AG04450 (cell line): ENCODE data around the gene KCNF1. TPM values are rescaled to one million over a fixed set of nuclear protein-coding genes. Genes with fewer than 3 reads are reported as not detected.
"Not testable (repeated sequence)": the region's sequence is repeated elsewhere in the genome, so short reads cannot be mapped to it uniquely, and the experiment has no call there.

Experiments used
- CTCF ChIA-PET: fragments of 300-600, 350-600 bp; formaldehyde crosslinking; extraction: SDS; loops from one replicate; lab custom pipeline; 2022; ENCODE audit warnings: antibody characterized with exemption, inconsistent platforms; lab: Charles Lee
- POLR2A ChIA-PET: fragments of 350-600 bp; formaldehyde crosslinking; extraction: SDS; loops from one replicate; lab custom pipeline; 2021; ENCODE audit warnings: antibody characterized with exemption, inconsistent platforms; lab: Yijun Ruan, JAX
- DNase-seq: peaks from one replicate; pipeline ENCODE4 v3.0.0-alpha.2; 2011; ENCODE audit warnings: low read depth, low spot score
- H3K27ac ChIP-seq: one replicate; pipeline ENCODE4 v1.5.1; 2012; ENCODE audit warnings: low read depth, low read length, control low read depth
- H3K27me3 ChIP-seq: one replicate; pipeline ENCODE4 v1.6.0; 2012; ENCODE audit warnings: low read length; ENCODE audit not compliant: control insufficient read depth, insufficient read depth
- H3K4me3 ChIP-seq: 2 replicates; pipeline ENCODE4 v1.5.1; 2011; ENCODE audit warnings: mild to moderate bottlenecking, low read depth, low read length, control low read depth
- H3K9me3 ChIP-seq: 2 replicates; pipeline ENCODE4 v1.5.1; 2012; ENCODE audit warnings: low read length; ENCODE audit not compliant: control insufficient read depth, insufficient read depth
- polyA plus RNA-seq: library from polyadenylated mRNA; depleted of rRNA; stranded (reverse); fragments of >200 nt; gene quantifications from 2 replicates; pipeline ENCODE4 v1.2.3, GENCODE V29; 2011
- TF ChIP-seq, protein P1 (sequence below): IDR thresholded peaks from 2 replicates; pipeline ENCODE4 v1.5.1; 2011; ENCODE audit warnings: low read depth, low read length, control low read depth, inconsistent platforms

The KCNF1 gene
- polyA plus RNA-seq, 1 experiment, result 1.0 TPM

- ChIA-PET POLR2A (no interaction called here), CTCF (no interaction called here)
- Histone ChIP-seq H3K27ac (no peak overlapping the region), H3K9me3 (peaks cover 8% of the 10 kb centered on the region; the same call in 1 of the 2 replicates), H3K27me3 (no peaks in the 10 kb centered on the region), H3K4me3 (no peak overlapping the region)
- DNase-seq, result no peak
- TF ChIP-seq, protein P1, sequence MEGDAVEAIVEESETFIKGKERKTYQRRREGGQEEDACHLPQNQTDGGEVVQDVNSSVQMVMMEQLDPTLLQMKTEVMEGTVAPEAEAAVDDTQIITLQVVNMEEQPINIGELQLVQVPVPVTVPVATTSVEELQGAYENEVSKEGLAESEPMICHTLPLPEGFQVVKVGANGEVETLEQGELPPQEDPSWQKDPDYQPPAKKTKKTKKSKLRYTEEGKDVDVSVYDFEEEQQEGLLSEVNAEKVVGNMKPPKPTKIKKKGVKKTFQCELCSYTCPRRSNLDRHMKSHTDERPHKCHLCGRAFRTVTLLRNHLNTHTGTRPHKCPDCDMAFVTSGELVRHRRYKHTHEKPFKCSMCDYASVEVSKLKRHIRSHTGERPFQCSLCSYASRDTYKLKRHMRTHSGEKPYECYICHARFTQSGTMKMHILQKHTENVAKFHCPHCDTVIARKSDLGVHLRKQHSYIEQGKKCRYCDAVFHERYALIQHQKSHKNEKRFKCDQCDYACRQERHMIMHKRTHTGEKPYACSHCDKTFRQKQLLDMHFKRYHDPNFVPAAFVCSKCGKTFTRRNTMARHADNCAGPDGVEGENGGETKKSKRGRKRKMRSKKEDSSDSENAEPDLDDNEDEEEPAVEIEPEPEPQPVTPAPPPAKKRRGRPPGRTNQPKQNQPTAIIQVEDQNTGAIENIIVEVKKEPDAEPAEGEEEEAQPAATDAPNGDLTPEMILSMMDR, result no peak
Measured at GRCh38 chr2:10957391-10957790, 45.7 kb downstream of the KCNF1 start.

DNA sequence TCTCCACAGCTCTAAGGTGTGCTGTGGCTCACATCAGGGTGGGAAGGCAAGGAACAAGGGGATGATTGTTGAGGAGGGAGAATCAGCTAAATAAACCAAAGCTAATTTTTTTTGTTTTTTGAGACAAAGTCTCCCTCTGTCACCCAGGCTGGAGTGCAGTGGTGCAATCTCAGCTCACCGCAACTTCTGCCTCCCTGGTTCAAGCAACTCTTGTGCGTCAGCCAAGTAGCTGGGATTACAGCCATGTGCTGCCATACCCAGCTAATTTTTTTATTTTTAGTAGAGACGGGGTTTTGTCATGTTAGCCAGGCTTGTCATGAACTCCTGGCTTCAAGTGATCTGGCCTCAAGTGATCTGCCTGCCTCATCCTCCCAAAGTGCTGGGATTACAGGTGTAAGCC is 46.7 kb downstream of the KCNF1 start:
- H3K4me3 ChIP-seq, H3K27ac ChIP-seq, H3K27me3 ChIP-seq, DNase-seq, H3K9me3 ChIP-seq: not testable (repeated sequence)
- ChIA-PET POLR2A (interaction anchor here (0.6 kb wide), 1 partner anchor 196 kb away, joined by 4 read pairs; no protein-coding TSS in a partner anchor), CTCF (interaction anchor here (0.7 to 1.1 kb wide), 2 partner anchors 47 to 126 kb away, joined by 3 to 5 read pairs; partner anchors contain the start of gene KCNF1)

- ChIA-PET POLR2A (no interaction called here), CTCF (no interaction called here)
- DNase-seq, result no peak
- H3K27me3 ChIP-seq, result no peaks in the 10 kb centered on the region
- TF ChIP-seq, protein P1, result no peak
- H3K27ac ChIP-seq, result no peak overlapping the region
- H3K9me3 ChIP-seq, result peaks cover 8% of the 10 kb centered on the region; the same call in 1 of the 2 replicates
- no peak overlapping the region for H3K4me3 ChIP-seq
Measured at GRCh38 chr2:10960606-10961489, 49.1 kb downstream of the KCNF1 start.

GRCh38 chr2:10961490-10961875 is 49.7 kb downstream of the KCNF1 start:
- no peak overlapping the region for H3K27ac ChIP-seq
- ChIA-PET POLR2A (no interaction called here), CTCF (no interaction called here)
- TF ChIP-seq, protein P1, result no peak
- DNase-seq, result no peak
- H3K9me3 ChIP-seq, result peaks cover 8% of the 10 kb centered on the region; the same call in 1 of the 2 replicates
- H3K27me3 ChIP-seq, result no peaks in the 10 kb centered on the region
- no peak overlapping the region for H3K4me3 ChIP-seq

DNA sequence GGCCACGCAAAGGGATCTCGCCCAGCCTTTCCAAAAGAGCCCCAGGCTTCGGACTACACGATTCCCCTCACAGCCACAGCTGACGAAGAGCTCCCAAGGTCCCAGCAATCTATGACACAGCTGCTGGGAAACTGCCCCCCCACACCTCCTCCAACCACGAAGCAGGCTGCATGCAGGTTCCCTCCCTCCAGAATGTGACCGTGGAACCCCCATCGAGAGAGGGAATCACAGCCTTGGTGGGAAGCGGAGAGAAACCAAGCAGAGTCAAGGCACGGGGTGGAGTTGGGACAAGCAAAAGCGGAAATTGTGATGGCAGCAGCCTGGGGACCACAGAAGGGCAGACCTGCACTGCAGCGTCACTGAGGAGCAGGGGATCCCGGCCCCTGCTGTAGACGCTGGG is 50.3 kb downstream of the KCNF1 start:
- no peak for DNase-seq
- TF ChIP-seq, protein P1, result no peak
- Histone ChIP-seq H3K4me3 (no peak overlapping the region), H3K9me3 (peaks cover 8% of the 10 kb centered on the region; the same call in 1 of the 2 replicates), H3K27me3 (no peaks in the 10 kb centered on the region), H3K27ac (no peak overlapping the region)
- CTCF ChIA-PET, result interaction anchor here (1.7 kb wide), 1 partner anchor 130 kb away, joined by 4 read pairs; no protein-coding TSS in a partner anchor
- POLR2A ChIA-PET, result no interaction called here
